Upper lobe of right lung (tissue), 1 donor: ENCODE measurements around the gene PRKN. TPM values are rescaled to one million over a fixed set of nuclear protein-coding genes. Genes with fewer than 3 reads are reported as not detected.
"Not testable (repeated sequence)": the region's sequence is repeated elsewhere in the genome, so short reads cannot be mapped to it uniquely, and the experiment has no call there.

Experiments
- ATAC-seq: fragments of 200-7000 bp; cut with Tn5 transposase; one replicate; pipeline ENCODE4 v1.9.1; 2020; ENCODE audit warnings: mild to moderate bottlenecking, moderate library complexity
- DNase-seq: peaks from one replicate; pipeline ENCODE4 v3.0.0-alpha.2; 2020
- H3K27ac ChIP-seq: fragments of 200-600 bp; one replicate; pipeline ENCODE4 v1.8.0; 2022
- H3K27me3 ChIP-seq: fragments of 200-600 bp; one replicate; pipeline ENCODE4 v1.8.0; 2022; ENCODE audit warnings: mild to moderate bottlenecking
- H3K36me3 ChIP-seq: fragments of 200-600 bp; one replicate; pipeline ENCODE4 v1.8.0; 2022
- H3K4me1 ChIP-seq: fragments of 200-600 bp; one replicate; pipeline ENCODE4 v1.8.0; 2022
- H3K4me3 ChIP-seq: fragments of 200-600 bp; one replicate; pipeline ENCODE4 v1.8.0; 2022; ENCODE audit warnings: mild to moderate bottlenecking
- H3K9me3 ChIP-seq: fragments of 200-600 bp; one replicate; pipeline ENCODE4 v1.8.0; 2022
- CTCF ChIP-seq: fragments of 200-600 bp; IDR thresholded peaks from one replicate; pipeline ENCODE4 v1.8.0; 2022; ENCODE audit warnings: antibody characterized with exemption
- intact Hi-C: fragments of 100-400 bp; cut with DNase I; formaldehyde crosslinking; loops from one replicate; pipeline ENCODE4 v1.11.0; 2022
- total RNA-seq: library from RNA; stranded (reverse); fragmentation: NEBNext Ultra II Directional; extraction: Animal tissue kit (Norgen Biotek cat#: 25700); gene quantifications from one replicate; pipeline ENCODE4 v1.2.1, GENCODE V29; 2021
- donor health status: DM: no; HTN: yes; CAD: no; lungs with severe emphysema.

The PRKN gene
- total RNA-seq, 1 donor from 2014 or later = 2.7 TPM

GRCh38 chr6:162409741-162410691 lies 317.6 kb downstream of the PRKN start:
- H3K4me3 ChIP-seq = no peak overlapping the region
- no peak overlapping the region for H3K27ac ChIP-seq
- no peaks in the 10 kb centered on the region for H3K9me3 ChIP-seq
- no peak for DNase-seq
- ATAC-seq = no peak
- H3K27me3 ChIP-seq = no peaks in the 10 kb centered on the region
- no peaks in the 10 kb centered on the region for H3K4me1 ChIP-seq
- TF ChIP-seq CTCF = no peak
- H3K36me3 ChIP-seq = no peaks in the 10 kb centered on the region
- intact Hi-C loops = no loop called here

- no peaks in the 10 kb centered on the region for H3K27me3 ChIP-seq
- no peak for TF ChIP-seq CTCF
- DNase-seq = no peak
- H3K27ac ChIP-seq = no peak overlapping the region
- no peaks in the 10 kb centered on the region for H3K9me3 ChIP-seq
- H3K4me1 ChIP-seq = no peaks in the 10 kb centered on the region
- intact Hi-C loops = no loop called here
- no peak for ATAC-seq
- H3K36me3 ChIP-seq = no peaks in the 10 kb centered on the region
- no peak overlapping the region for H3K4me3 ChIP-seq
Measured at GRCh38 chr6:162408826-162409535, 318.6 kb downstream of the PRKN start.

GRCh38 chr6:162404951-162405350 lies 322.6 kb downstream of the PRKN start:
- H3K27me3 ChIP-seq = no peaks in the 10 kb centered on the region
- ATAC-seq (no peak), DNase-seq (no peak)
- intact Hi-C loops = no loop called here
- H3K4me1 ChIP-seq = no peaks in the 10 kb centered on the region
- H3K9me3 ChIP-seq = no peaks in the 10 kb centered on the region
- no peak for TF ChIP-seq CTCF
- H3K36me3 ChIP-seq = no peaks in the 10 kb centered on the region
- no peak overlapping the region for H3K4me3 ChIP-seq
- no peak overlapping the region for H3K27ac ChIP-seq

GRCh38 chr6:162403031-162403430 lies 324.5 kb downstream of the PRKN start:
- no peaks in the 10 kb centered on the region for H3K9me3 ChIP-seq
- no peaks in the 10 kb centered on the region for H3K27me3 ChIP-seq
- no peak for ATAC-seq
- H3K4me3 ChIP-seq = no peak overlapping the region
- no peaks in the 10 kb centered on the region for H3K36me3 ChIP-seq
- no peak for DNase-seq
- no peak overlapping the region for H3K27ac ChIP-seq
- intact Hi-C loops = no loop called here
- TF ChIP-seq CTCF = no peak
- no peaks in the 10 kb centered on the region for H3K4me1 ChIP-seq

GRCh38 chr6:162395181-162395580 lies 332.4 kb downstream of the PRKN start:
- Histone ChIP-seq H3K36me3 (no peaks in the 10 kb centered on the region), H3K27me3 (no peaks in the 10 kb centered on the region), H3K4me3 (no peak overlapping the region), H3K4me1 (no peaks in the 10 kb centered on the region), H3K27ac (no peak overlapping the region), H3K9me3 (no peaks in the 10 kb centered on the region)
- no peak for TF ChIP-seq CTCF
- intact Hi-C loops = no loop called here
- ATAC-seq (no peak), DNase-seq (no peak)

GRCh38 chr6:162390961-162391811 lies 336.4 kb downstream of the PRKN start:
- H3K27me3 ChIP-seq, ATAC-seq, DNase-seq, H3K36me3 ChIP-seq, H3K9me3 ChIP-seq, H3K4me3 ChIP-seq, H3K4me1 ChIP-seq, H3K27ac ChIP-seq, intact Hi-C loops: not testable (repeated sequence)
